ENCODE results near the gene TSC1. TPM values are rescaled to one million over a fixed set of nuclear protein-coding genes. Genes with fewer than 3 reads are reported as not detected.
A peak's percentile ranks its signal among the peaks of the same experiment; 100 is the strongest.

TSC1 gene
- total RNA-seq, 4 donors from 2014 or later: 52.7 to 114 (median 66.7) TPM

DNA sequence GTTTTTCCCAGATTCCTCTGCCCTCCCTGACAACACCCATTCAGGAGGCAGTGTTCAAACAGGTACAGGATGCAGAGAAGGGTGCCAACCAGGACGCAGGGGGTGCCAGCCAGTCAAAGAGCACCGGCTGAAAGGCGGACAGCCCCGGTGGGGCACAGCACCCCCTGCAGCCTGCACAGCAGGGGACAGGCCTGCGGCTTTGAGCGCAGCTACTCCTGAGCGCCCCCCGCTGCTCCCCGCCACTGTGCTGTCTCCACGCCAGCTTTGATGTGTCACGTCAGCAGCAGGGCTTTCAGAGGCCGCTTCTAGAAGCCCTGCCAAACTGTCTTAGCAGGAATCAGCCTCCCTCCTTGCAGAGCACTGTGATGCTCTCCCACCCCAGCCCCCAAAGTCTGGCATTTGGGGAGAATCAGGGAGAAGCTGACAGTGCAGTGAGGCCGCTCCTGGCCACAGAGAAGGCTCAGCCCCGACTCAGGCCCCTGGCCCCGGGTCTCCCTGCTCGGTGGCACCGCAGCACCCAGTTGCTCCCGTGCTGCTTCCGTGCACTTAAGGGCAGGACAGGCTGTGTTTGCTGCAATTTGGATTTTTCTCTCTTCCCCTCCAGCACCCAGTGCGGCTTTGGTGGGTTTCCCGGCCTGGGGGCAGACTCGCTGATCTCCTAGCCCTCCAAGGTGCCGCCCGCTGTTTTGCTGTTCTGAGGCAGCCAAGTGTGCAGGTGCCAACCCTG lies 86.6 kb downstream of the TSC1 start:
- Histone ChIP-seq H3K27ac (no peak overlapping the region), H3K27me3 (no peaks in the 10 kb centered on the region), H3K4me1 (no peaks in the 10 kb centered on the region), H3K9me3 (no peaks in the 10 kb centered on the region), H3K4me3 (replicated peaks in 1 of 3) (no peak overlapping the region), H3K36me3 (no peaks in the 10 kb centered on the region)
- DNase-seq: no peak
- 76 to 77% methylated on average over 5 to 24 of the region's 24 CpGs for WGBS, 2 donors
- intact Hi-C loops (cut with DNase I): no loop called here
- TF ChIP-seq POLR2A (IDR thresholded peaks at IDR 0.05): no peak
- TF ChIP-seq, protein P1, sequence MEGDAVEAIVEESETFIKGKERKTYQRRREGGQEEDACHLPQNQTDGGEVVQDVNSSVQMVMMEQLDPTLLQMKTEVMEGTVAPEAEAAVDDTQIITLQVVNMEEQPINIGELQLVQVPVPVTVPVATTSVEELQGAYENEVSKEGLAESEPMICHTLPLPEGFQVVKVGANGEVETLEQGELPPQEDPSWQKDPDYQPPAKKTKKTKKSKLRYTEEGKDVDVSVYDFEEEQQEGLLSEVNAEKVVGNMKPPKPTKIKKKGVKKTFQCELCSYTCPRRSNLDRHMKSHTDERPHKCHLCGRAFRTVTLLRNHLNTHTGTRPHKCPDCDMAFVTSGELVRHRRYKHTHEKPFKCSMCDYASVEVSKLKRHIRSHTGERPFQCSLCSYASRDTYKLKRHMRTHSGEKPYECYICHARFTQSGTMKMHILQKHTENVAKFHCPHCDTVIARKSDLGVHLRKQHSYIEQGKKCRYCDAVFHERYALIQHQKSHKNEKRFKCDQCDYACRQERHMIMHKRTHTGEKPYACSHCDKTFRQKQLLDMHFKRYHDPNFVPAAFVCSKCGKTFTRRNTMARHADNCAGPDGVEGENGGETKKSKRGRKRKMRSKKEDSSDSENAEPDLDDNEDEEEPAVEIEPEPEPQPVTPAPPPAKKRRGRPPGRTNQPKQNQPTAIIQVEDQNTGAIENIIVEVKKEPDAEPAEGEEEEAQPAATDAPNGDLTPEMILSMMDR (IDR thresholded peaks at IDR 0.05): no peak

DNA sequence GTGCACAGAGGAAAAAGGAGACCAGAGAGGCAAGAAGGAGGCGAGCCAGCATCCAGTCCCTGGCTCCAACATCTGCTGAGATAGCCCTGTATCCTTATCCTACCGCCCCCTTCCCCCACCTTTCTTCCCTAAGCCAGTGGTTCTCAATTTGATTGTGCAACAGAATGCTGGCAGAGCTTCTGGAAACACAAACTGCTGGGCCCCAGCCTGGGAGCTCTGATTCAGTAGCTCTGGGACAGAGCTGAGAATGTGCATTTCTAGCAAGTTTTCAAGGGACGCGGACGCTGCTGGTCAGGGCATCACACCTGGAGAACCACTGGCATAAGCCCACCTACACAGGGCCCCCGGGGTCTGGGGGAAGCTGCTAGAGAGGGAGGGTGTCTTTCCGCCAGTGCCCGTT lies 87.4 kb downstream of the TSC1 start:
- WGBS, 2 donors: 58% methylated on average over 8 of the region's 8 CpGs
- H3K27me3 ChIP-seq: no peaks in the 10 kb centered on the region
- TF ChIP-seq, protein P1 (IDR thresholded peaks at IDR 0.05): no peak
- TF ChIP-seq POLR2A (IDR thresholded peaks at IDR 0.05): no peak
- intact Hi-C loops (cut with DNase I): no loop called here
- no peak overlapping the region for H3K27ac ChIP-seq
- H3K4me3 ChIP-seq (replicated peaks in 1 of 3): no peak overlapping the region
- peak; percentile 23 to 44 for DNase-seq
- H3K4me1 ChIP-seq: no peaks in the 10 kb centered on the region
- no peaks in the 10 kb centered on the region for H3K36me3 ChIP-seq
- no peaks in the 10 kb centered on the region for H3K9me3 ChIP-seq

DNA sequence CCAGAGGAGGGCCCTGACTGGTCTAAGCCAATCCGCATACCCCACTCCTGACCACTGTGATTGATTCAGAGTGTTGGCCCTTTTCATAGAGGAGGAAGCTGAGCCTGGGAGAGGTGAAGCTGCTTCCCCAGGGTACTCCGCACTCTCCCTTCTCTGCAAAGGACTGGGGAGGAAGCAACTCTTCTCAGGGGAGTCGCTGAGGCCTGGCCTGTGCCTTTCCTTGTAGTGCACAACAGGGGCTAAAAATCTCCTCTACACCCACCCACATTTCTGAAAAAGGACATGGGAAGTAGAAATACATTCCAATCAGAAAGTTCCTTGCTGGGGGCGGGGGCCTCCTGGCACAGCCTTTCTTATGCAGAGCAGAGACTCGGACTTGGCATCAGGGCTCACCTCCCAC lies 88.5 kb downstream of the TSC1 start:
- TF ChIP-seq, protein P1 (IDR thresholded peaks at IDR 0.05): no peak
- TF ChIP-seq POLR2A (IDR thresholded peaks at IDR 0.05): no peak
- H3K36me3 ChIP-seq: no peaks in the 10 kb centered on the region
- intact Hi-C loops (cut with DNase I): no loop called here
- H3K27me3 ChIP-seq: no peaks in the 10 kb centered on the region
- H3K4me1 ChIP-seq: no peaks in the 10 kb centered on the region
- H3K9me3 ChIP-seq: no peaks in the 10 kb centered on the region
- no peak overlapping the region for H3K4me3 ChIP-seq (replicated peaks in 1 of 3)
- WGBS, 2 donors: 81 to 92% methylated on average over 5 of the region's 5 CpGs
- DNase-seq: no peak
- no peak overlapping the region for H3K27ac ChIP-seq

DNA sequence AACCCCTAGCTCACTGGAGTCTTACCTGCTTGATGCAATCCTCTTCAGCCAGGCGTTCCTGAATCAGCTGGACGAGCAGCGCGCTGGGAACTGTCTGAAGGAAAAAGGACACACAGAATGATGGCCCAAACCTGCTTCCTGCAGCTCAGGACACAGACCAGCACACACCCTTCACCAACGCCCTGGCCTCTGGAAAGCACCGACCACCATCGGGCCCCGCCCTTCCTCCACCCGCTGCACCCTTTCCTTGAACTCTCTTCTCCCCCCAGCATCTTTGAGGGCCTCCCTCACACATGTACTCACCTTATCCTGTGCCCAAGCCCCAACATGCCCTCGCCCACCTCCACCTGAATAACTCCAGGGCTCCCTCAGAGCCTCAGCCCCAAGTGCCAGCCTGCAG lies 89.6 kb downstream of the TSC1 start:
- Histone ChIP-seq H3K27ac (no peak overlapping the region), H3K9me3 (no peaks in the 10 kb centered on the region), H3K4me1 (no peaks in the 10 kb centered on the region), H3K4me3 (replicated peaks in 1 of 3) (no peak overlapping the region), H3K36me3 (no peaks in the 10 kb centered on the region), H3K27me3 (no peaks in the 10 kb centered on the region)
- WGBS, 2 donors: 84 to 85% methylated on average over 10 of the region's 10 CpGs
- intact Hi-C loops (cut with DNase I): no loop called here
- no peak for TF ChIP-seq POLR2A (IDR thresholded peaks at IDR 0.05)
- TF ChIP-seq, protein P1 (IDR thresholded peaks at IDR 0.05): no peak
- DNase-seq: no peak

DNA sequence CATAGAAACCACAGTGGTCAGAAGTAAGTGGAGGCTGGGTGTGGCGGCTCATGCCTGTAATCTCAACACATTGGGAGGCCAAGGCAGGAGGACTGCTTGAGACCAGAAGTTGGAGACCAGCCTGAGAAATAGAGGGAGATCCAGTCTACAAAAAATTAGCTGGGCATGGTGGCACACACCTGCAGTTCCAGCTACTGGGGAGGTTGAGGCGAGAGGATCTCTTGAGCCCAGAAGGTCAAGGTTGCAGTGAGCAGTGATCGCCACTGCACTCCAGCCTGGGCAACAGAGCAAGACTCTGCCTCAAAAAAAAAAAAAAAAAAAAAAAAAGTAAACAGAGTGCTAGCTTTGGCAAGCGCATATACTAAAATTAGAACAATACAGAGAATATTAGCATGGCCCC lies 90.9 kb downstream of the TSC1 start:
- no peaks in the 10 kb centered on the region for H3K4me1 ChIP-seq
- WGBS, 2 donors: 93 to 97% methylated on average over 4 of the region's 4 CpGs
- TF ChIP-seq POLR2A (IDR thresholded peaks at IDR 0.05): no peak
- TF ChIP-seq, protein P1 (IDR thresholded peaks at IDR 0.05): no peak

More for the DNA sequence above, 90.9 kb downstream of the TSC1 start:
- H3K4me3 ChIP-seq (replicated peaks in 1 of 3): no peak overlapping the region
- no peaks in the 10 kb centered on the region for H3K9me3 ChIP-seq
- no peaks in the 10 kb centered on the region for H3K36me3 ChIP-seq
- DNase-seq: no peak
- intact Hi-C loops (cut with DNase I): no loop called here
- H3K27me3 ChIP-seq: no peaks in the 10 kb centered on the region
- H3K27ac ChIP-seq: no peak overlapping the region

Measured in thyroid gland (tissue), 4 donors.